ENCODE data around the gene SLMAP.

GRCh38 chr3:57942388-57942787 is 186.3 kb downstream of the SLMAP start:
- no peak for TF ChIP-seq POLR2AphosphoS5 (IDR thresholded peaks at IDR 0.05)
- TF ChIP-seq CTCF (IDR thresholded peaks at IDR 0.05), result no peak
- no peak for TF ChIP-seq POLR2A (IDR thresholded peaks at IDR 0.05)
- TF ChIP-seq EP300 (IDR thresholded peaks at IDR 0.05), result no peak

All from suprapubic skin (tissue), 4 donors.